SIG-M5 (cell line): ENCODE results near the gene GTF2F2.

Source experiments
- DNase-seq: peaks from one replicate; lab custom pipeline; 2025; lab: John Stamatoyannopoulos, UW

Gene GTF2F2

DNA sequence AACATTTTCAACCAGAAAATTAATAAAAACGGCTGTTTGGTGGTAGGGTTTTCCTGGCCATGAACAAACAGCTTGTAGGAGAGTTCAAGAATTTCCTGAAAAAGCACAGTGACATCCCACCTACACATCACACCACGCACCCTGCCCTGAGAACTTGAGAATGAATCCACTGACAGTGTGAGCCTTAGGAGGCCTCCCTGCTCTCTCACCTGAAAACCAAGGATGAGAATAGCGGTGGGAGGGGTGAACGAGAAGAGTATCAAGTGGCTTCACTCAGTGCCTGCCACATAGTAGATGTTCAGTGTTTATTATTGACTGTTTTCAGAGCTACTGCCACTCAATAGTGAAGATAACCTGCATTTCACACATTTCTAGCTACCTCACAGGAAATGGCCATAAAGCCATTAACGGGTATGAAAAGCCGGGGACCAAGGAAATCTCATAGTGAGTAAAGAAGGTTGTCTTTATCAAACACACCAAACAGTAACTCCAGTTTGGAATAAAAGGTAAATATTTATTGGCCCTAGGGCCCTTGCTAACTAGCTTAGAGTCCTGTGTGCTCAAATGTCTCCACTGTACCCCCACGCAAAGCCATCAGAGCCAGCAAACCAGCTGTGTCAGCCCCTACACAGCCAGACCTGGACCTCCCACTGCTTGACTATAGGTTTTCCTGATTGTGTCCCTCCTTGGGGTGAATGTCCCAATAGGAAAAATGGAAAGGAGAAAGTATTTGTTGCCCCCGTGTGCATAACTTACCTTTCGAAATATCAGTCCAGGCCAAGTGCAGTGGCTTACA, 180.1 kb downstream of the GTF2F2 start:
- no peak for DNase-seq

DNA sequence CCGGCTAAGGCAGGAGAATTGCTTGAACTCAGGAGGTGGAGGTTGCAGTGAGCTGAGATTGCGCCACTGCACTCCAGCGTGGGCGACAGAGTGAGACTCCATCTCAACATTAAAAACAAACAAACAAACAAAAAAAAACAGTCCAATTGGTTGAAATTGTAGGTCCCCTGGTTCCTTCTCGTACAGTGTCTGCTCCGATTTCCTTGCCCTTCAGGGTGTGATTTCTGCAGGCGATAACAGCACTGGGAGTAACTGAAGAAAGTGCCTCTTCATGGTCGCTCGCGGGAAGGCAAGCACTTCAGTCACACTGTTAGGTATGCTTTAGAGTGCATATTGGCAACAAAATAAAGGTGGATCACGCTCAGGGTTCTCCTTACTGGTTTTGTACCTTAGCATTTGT, 181.0 kb downstream of the GTF2F2 start:
- no peak for DNase-seq

GRCh38 chr13:45302507-45302906, 182.2 kb downstream of the GTF2F2 start:
- no peak for DNase-seq

DNA sequence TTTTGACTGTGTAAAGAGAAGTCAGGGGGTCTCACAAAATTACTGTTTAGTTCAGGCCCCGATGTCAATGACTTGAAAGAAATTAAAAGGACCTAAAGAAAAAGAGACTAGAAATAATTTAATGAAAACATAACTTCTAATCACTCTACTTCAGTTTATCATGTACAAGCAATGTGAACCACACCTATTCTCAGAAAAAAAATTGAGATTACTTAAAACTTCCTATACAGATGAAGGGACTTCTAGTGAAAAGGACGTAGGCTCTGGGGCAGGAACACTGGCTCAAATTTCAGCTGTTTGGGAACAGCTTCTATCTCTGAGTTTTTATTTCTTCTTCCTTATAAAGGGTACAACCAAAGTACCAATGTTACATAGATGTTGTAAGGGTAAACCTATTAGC, 182.7 kb downstream of the GTF2F2 start:
- no peak for DNase-seq

DNA sequence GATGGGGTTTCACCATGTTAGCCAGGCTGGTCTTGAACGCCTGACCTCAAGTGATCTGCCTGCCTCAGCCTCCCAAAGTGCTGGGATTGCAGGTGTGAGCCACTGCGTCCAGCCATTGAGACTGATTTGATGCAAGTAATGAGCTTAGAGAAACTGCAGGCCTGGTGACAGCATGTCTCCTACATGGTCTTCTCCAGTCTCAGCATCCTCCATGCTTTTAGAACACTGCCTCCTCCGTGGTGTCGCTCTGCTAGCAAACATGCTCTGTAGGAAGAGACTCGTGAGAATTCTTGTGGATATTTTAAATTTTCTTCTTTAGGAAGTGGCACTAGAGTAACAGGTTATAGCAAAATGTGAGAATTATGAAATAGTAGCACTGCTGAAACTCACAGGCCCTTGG, 183.6 kb downstream of the GTF2F2 start:
- DNase-seq, result no peak

DNA sequence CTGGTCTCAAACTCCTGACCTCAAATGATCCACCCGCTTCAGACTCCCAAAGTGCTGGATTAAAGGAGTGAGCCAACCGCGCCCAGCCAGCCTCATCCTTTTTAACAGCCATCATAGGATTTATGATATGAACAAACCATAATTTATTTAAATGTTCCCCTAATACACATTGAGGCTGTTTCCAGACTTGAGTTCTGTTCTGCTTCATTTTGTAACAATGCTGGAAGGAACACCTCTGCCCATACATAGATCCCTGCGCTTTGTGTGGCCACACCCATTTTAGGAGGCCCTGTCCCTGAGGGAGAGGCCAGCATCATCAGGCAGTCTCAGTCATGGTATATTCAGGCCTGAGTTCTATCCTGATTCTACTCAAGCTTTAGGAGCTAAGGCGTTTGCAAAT, 184.8 kb downstream of the GTF2F2 start:
- no peak for DNase-seq

- DNase-seq, result no peak
Observed at GRCh38 chr13:45306966-45307365, 186.7 kb downstream of the GTF2F2 start.

DNA sequence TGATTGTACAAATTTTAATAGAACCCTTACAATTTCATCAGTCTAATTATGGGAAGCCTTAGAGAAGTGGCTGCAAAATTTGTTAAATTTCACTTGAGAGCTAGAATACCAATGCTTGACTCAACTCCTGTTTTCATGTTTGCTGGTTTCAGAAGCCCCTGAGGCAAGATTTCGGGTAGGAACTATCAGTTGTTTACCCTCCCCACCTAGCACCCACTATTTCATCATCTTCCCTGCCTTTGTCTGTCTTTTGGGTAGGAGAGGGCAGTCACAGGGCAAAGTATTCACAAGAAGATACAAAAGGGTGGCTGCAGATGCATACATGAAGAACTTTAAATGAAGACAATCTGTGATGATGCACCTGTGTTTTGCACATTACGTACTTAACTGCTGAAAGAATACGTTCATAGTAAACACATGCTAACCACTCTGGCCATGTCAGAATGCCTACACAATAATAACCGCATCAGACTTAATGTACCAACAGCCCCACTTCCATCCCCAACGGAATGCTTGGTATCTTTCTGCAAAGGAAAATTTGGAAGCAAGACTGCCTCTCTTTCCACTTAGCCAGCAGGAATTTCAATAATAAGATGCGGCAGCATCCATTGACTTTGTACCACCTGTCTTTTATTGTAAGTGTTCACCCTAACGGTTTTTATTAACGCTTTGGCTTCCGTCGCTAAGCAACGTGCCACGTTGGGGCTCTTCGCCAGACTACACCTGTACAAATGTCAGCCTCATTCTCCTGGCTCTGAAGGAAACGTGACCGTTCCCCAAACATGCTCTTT, 190.2 kb downstream of the GTF2F2 start:
- no peak for DNase-seq

- DNase-seq, result no peak
Observed at GRCh38 chr13:45314822-45315221, 194.5 kb downstream of the GTF2F2 start.

GRCh38 chr13:45315520-45316167, 195.3 kb downstream of the GTF2F2 start:
- DNase-seq, result no peak

GRCh38 chr13:45316338-45316737, 196.0 kb downstream of the GTF2F2 start:
- DNase-seq, result no peak

DNA sequence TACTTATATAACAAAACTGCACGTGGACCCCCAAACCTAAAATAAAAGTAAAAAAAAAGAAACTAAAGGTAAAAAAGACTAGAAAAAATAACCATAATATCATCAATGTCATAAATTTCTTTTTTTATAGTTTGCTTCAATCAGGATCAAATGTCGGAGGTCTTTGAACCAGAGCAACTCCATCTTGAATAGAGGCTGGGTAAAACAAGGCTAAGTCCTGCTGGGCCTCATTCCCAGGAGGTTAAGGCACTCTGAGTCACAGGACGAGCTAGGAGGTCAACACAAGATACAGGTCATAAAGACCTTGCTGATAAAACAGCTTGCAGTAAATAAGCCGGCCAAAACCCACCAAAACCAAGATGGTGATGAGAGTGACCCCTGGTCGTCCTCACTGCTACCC, 196.7 kb downstream of the GTF2F2 start:
- DNase-seq, result no peak

DNA sequence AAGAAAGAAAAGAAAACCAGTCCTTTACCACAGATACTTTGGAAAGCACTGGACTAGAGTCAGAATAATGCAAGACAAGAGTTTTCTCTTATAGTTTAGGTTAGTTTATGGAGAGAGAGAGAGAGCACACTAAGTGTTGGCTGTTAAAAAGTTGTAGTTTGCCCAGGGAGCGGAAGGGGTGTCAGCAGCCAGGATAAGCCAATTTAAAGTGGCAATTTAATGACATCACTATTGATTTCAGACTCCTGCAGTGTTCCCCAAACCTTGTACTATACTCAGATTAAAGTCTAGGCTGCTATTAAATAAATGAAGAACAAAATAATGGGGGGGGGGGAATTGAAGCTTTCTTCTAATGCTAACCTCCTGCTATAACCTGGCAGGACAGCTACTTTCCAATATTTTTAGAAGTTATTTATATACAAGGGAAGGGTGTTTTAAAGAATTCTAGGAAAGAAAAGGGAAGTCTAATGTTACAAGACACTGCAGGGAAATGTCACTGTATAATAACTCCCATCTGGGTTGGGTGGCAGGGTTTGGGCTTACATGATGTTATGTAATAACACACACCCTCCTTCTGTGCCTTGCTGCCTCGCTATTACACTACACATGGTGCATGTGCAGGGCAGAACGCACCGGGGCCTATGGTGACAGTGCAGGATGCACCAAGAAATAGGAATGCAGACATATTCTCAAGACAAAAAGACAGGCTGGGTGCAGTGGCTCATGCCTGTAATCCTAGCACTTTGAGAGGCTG, 200.7 kb downstream of the GTF2F2 start:
- DNase-seq, result no peak

DNA sequence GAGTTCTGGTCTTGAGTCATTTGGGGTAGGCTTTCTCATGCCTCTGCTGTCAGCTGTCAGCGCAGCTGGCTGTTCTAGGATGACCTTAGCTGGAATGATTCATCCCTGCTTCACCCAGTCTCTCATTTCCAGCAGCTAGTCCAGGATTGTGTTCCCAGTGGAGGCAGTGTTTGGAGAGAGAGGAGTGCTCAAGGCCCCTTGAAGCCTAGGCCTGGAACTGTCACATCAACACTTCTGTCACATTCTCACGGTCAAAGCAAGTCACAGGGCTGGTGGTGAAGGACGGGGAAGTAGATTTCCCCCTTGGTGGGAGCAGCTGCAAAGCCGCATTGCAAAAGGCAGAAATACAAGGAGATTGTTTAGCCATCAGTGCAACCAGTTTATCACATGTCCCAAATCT, 205.5 kb downstream of the GTF2F2 start:
- DNase-seq, result no peak

DNA sequence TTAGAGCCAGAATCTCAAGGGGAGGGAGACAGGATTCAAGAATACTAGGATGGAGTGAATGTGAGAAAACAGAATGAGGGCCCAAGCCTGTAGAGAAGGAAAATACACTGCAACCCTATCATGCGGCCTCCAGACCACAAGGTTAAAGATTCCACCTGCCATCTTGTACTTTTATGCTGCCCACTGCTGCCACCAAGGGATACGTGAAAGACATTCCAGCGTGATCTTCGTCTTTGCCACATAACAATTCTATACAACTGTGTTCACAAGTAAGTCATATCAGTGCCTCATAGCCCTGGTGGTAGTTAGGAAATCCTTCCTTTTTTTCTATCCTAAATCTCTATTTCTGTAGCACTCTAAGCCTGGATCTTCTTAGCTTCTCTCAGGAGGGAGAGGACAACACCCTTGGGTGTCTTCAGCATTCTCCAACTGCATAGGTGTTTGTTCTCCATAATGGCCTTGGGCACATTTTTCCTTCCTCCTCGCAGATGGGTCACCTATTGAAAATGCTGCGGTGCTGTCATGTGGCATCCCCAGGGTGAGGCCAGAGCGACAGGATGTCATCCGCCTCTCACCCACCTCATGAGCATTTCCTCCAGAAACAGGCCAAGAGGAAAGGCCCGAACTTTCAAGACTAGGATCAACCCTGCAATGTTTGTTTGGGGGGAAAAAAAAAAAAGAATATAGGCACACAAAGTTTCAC, 207.1 kb downstream of the GTF2F2 start:
- DNase-seq, result no peak

DNA sequence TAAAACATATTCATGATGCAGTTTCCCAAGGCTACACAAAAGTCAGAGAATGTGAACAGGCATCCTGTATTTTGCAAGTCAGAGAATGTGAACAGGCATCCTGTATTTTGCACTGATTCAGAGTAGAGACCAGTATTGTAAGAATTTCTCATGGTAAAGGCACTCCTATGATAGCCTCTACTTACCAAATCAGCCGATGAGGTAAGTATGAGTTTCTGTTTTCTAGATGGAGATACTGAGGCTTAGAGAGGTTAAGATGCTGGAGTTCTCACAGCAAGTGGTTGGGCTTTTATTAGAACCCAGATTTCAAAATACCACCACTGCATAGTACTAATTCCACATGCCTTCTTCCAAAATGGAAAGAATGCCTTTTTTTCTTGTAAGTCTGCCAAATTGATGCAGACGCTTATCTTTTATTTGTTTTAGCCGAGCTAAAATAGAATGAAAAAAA, 208.4 kb downstream of the GTF2F2 start:
- DNase-seq, result no peak

DNA sequence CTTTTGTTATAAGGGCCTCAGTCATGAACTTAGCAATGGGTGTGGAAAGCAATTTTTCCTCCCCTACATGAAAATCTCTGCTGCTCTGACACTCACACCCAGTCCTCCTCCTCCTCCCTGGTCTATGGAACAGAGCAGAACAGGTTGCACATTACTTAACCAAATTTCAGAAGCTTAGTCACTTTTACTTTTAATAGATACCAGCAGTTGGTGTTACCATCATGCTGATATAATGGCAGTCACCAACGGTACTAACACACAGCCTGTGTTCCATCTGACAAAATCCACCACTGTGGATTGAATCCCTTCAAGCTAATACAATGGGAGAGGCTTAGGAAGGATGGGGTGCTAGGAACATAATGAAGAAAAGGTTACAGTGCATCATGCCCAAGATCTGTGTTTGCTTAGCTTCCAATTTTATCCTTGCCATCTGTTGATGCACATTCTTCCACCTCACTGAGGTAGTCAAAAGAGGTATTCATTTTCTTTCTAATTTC, 210.9 kb downstream of the GTF2F2 start:
- no peak for DNase-seq

DNA sequence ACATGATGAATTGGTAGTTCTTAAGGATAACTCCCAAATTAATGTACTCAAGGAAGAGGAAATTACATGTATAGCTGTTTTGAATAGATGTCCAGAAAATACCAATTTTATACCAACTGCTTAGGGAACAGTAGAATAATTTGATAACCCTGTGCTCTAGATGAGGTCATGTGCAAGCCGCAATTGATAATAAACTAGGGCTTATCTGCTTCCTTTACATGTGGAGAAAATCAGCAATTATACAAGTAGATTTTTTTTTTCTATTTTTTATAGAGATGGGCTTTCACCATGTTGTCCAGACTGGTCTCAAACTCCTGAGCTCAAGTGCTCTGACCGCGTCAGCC, 211.4 kb downstream of the GTF2F2 start:
- no peak for DNase-seq

DNA sequence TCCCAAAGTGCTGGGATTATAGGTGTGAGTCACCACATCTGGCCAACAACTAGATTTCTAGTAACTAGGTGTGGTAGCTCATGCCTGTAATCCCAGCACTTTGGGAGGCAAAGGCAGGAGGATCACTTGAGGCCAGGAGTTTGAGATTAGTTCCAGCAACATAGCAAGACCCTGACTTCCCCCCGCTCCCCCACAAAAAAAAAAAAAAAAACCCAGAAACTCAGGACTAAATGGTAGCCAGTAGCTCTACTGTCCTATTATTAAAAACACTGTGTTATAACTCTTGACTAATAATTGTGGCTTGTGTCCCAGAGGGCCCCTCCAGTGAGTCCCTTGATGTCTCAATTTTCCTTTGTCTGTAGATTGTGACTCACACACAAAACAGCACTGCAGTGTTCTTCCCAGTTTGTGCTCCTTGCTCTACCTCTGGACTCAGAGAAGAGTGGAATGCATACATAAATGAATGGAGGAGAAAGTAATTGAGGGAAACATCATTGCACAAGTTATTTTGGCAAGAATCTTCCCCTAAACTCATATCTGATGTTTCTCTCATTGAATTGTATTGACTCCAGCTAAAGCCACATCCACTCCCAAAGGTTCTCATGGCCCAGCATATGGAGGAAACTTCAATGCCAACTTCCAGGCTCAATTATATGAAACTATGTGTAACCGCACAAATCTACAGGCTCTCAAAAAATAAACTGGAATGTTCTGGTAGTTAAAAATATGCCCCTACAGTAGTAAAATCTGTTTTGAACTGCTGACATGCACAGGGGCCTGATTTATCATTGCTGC, 211.9 kb downstream of the GTF2F2 start:
- DNase-seq, result no peak

DNA sequence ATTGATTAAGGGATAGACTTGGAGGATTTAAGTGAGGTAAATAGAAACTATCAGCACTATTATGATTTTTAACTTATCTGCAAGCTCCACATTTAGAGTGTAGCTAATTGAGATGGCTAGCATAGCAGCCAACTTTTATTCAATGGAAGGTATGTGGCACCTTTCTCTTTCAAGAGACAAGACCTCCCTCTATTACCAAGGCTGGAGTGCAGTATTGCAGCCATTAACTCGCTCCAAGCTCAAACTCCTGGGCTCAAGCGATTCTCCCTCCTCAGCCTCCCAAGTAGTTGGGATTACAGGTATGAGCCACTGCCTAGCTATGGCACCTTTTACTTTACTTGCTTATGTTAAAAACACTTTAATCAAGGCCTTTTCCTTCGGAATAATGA, 212.5 kb downstream of the GTF2F2 start:
- no peak for DNase-seq
